Right lobe of liver (tissue), 6 donors: Measurements from ENCODE around the gene SUPT6H. TPM values are rescaled to one million over a fixed set of nuclear protein-coding genes. Genes with fewer than 3 reads are reported as not detected.

Experiments used
- ATAC-seq, 4 donors: fragments of 200-7000 bp; cut with Tn5 transposase; one replicate each; pipeline ENCODE4 v1.9.1; 2020; ENCODE audit warnings: mild to moderate bottlenecking in 4 of 4, moderate library complexity in 4 of 4
- DNase-seq, 3 donors: peaks; one replicate each; pipeline ENCODE4 v3.0.0-alpha.2; 2020
- H3K27ac ChIP-seq, 3 donors: fragments of 200-600 bp; one replicate each; pipeline ENCODE4 v1.8.0; 2022
- H3K27me3 ChIP-seq, 2 donors: fragments of 200-600 bp; one replicate each; pipeline ENCODE4 v1.8.0; 2022
- H3K36me3 ChIP-seq, 4 donors: fragments of 200-600 bp; sonication (generic) in 1 of 4; one replicate each; pipeline versions ENCODE4 v1.5.1 to v1.8.0; 2017 to 2022; ENCODE audit warnings: control low read depth in 1 of 4
- H3K4me1 ChIP-seq, 4 donors: fragments of 200-600 bp; sonication (generic) in 1 of 4; one replicate each; pipeline versions ENCODE4 v1.5.1 to v1.8.0; 2017 to 2022; ENCODE audit warnings: control low read depth in 1 of 4
- H3K4me3 ChIP-seq, 3 donors: fragments of 200-600 bp; one replicate each; pipeline ENCODE4 v1.8.0; 2022
- H3K9me3 ChIP-seq, 4 donors: fragments of 200-600 bp; sonication (generic) in 1 of 4; one replicate each; pipeline versions ENCODE4 v1.5.1 to v1.8.0; 2017 to 2022; ENCODE audit warnings: control low read depth in 1 of 4
- POLR2A ChIP-seq: fragments of 450-650 bp; IDR thresholded peaks from one replicate; pipeline ENCODE4 v1.6.1; 2017; ENCODE audit warnings: antibody characterized with exemption, mild to moderate bottlenecking
- WGBS: methylation state at CpG from one replicate; pipeline ENCODE4 v1.1.6; 2018; ENCODE audit warnings: low coverage, low lambda C conversion rate; ENCODE audit not compliant: insufficient coverage; ENCODE audit errors: missing lambda C conversion rate; 5-methylcytosine and 5-hydroxymethylcytosine counted together
- intact Hi-C, 2 donors: fragments of 100-400 bp; cut with DNase I; formaldehyde crosslinking; loops; one replicate each; pipeline versions ENCODE4 v1.11.2 to v1.14.1; 2022
- total RNA-seq, 6 experiments: library from RNA; depleted of rRNA in 2 of 6; stranded (reverse); fragments of >200 nt in 2 of 6; fragmentation: NEBNext Ultra II Directional in 3 of 6; extraction: Animal tissue kit (Norgen Biotek cat#: 25700) in 3 of 6; gene quantifications; one replicate each; pipeline versions ENCODE4 v1.1.0 to v1.2.4, GENCODE V29; 2016 to 2023
- TF ChIP-seq, protein P1 (sequence below), 4 donors: fragments of 200-600 bp in 3 of 4; fragments of 450-650 bp in 1 of 4; IDR thresholded peaks; one replicate each; pipeline versions ENCODE4 v1.5.1 to v1.8.0; 2016 to 2022; ENCODE audit warnings: antibody characterized with exemption in 4 of 4, mild to moderate bottlenecking in 2 of 4
- donor health status: DM: no; HTN: yes; CAD: no.
- donor health status: DM: no; HTN: no; CAD: no.
- donor health status: DM: no; HTN: no; CAD: no.
- donor health status: DM: no; HTN: yes; CAD: no.
- donor health status: DM: no; HTN: yes; CAD: no.

The SUPT6H gene
- total RNA-seq, 6 experiments from 2014 or later, result 28.8 to 38.0 (median 34.0) TPM

- Histone ChIP-seq H3K4me1 (peaks cover 0 to 24% (median 11%) of the 10 kb centered on the region in 4 donors), H3K27ac (no peak overlapping the region), H3K27me3 (no peaks in the 10 kb centered on the region), H3K9me3 (no peaks in the 10 kb centered on the region), H3K4me3 (no peak overlapping the region), H3K36me3 (peaks cover 6 to 36% (median 23%) of the 10 kb centered on the region in 4 donors)
- ATAC-seq (no peak), DNase-seq (no peak)
- WGBS, result 69% methylated on average over 10 of the region's 10 CpGs
- intact Hi-C loops, result no loop called here
- TF ChIP-seq, protein P1, sequence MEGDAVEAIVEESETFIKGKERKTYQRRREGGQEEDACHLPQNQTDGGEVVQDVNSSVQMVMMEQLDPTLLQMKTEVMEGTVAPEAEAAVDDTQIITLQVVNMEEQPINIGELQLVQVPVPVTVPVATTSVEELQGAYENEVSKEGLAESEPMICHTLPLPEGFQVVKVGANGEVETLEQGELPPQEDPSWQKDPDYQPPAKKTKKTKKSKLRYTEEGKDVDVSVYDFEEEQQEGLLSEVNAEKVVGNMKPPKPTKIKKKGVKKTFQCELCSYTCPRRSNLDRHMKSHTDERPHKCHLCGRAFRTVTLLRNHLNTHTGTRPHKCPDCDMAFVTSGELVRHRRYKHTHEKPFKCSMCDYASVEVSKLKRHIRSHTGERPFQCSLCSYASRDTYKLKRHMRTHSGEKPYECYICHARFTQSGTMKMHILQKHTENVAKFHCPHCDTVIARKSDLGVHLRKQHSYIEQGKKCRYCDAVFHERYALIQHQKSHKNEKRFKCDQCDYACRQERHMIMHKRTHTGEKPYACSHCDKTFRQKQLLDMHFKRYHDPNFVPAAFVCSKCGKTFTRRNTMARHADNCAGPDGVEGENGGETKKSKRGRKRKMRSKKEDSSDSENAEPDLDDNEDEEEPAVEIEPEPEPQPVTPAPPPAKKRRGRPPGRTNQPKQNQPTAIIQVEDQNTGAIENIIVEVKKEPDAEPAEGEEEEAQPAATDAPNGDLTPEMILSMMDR (IDR thresholded peaks at IDR 0.05), result no peak
- TF ChIP-seq POLR2A, result no peak
These were observed 62.6 kb downstream of the SUPT6H start for GRCh38 chr17:28724500-28725165.

DNA sequence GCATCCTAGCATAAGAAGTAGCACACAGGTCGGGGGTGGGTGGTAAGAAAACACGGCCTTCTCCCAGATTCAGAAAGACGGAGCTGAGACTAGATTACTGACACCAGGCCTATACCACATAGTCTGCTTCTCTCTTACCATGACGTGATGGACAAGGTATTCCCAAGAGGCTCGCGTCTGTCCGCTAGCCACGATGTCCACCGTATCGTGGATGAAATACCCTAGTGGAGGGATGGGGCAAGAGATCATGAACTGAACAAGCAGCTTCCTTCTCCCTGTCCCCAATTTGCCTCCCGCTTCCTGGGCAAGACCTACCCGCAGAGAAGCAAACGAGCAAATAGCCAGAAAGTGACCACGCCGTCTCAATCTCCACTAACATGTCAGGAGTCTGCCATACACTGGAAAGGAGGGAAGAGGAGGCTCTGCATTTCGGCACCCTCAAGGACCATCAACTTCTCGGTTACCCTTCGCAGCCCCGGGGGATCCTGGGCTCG lies 63.2 kb downstream of the SUPT6H start:
- peak overlapping the region; percentile 70 to 78 (median 74) for H3K4me3 ChIP-seq
- 8% methylated on average over 8 of the region's 20 CpGs for WGBS
- no peaks in the 10 kb centered on the region for H3K27me3 ChIP-seq
- ATAC-seq (no peak), DNase-seq (no peak)
- peak overlapping the region in 2 of 3 donors; percentile 31 to 36 for H3K27ac ChIP-seq
- peaks cover 6 to 36% (median 23%) of the 10 kb centered on the region in 4 donors for H3K36me3 ChIP-seq
- H3K4me1 ChIP-seq, result peaks cover 0 to 24% (median 11%) of the 10 kb centered on the region in 4 donors
- intact Hi-C loops, result no loop called here
- no peaks in the 10 kb centered on the region for H3K9me3 ChIP-seq
- no peak for TF ChIP-seq POLR2A
- TF ChIP-seq, protein P1 (IDR thresholded peaks at IDR 0.05), result no peak

- peak; percentile 61 to 81 (median 74) for DNase-seq
- TF ChIP-seq, protein P1 (IDR thresholded peaks at IDR 0.05), result no peak
- TF ChIP-seq POLR2A, result peak; percentile 47
- 1% methylated on average over 16 of the region's 45 CpGs for WGBS
- H3K36me3 ChIP-seq, result peaks cover 6 to 36% (median 23%) of the 10 kb centered on the region in 4 donors
- intact Hi-C loops, result no loop called here
- peak overlapping the region; percentile 70 to 78 (median 74) for H3K4me3 ChIP-seq
- peak overlapping the region; percentile 30 to 36 (median 31) for H3K27ac ChIP-seq
- no peaks in the 10 kb centered on the region for H3K9me3 ChIP-seq
- H3K4me1 ChIP-seq, result peaks cover 0 to 20% (median 10%) of the 10 kb centered on the region in 4 donors
- peak; percentile 6 to 36 (median 30) for ATAC-seq
- H3K27me3 ChIP-seq, result no peaks in the 10 kb centered on the region
These were observed 63.7 kb downstream of the SUPT6H start for GRCh38 chr17:28725660-28726225.

DNA sequence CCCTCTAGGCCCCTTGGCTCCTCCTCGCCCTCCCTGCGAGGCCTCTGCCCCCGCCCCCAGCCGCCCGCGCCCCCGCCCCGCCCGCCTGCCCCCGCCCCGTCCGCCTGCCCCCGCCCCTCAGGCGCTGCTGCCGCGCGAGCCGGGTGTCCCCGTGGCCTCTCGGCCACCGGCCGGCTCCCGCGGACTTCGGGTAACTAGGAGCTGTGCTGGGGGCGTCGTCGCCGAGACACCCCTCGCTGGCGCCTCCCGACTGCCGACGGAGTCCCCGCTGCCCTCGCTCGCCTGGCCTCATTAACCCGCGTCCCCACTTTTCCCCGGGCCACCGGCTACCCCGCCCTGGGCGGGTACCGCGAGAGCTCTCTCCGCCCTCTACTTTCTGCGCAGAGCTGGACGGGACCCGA lies 64.2 kb downstream of the SUPT6H start, which contains the start of gene TLCD1:
Gene TLCD1, minus strand, starts transcription at position 8 of the 401 bp plus-strand sequence. CDS start 136 bp downstream, outside the sequence.
- peaks cover 6 to 32% (median 21%) of the 10 kb centered on the region in 4 donors for H3K36me3 ChIP-seq
- ATAC-seq (peak; percentile 29 to 57 (median 50)), DNase-seq (peak; percentile 81)
- no peaks in the 10 kb centered on the region for H3K27me3 ChIP-seq
- peak within 1 kb of the TSS; percentile 86 to 90 (median 88) for H3K27ac ChIP-seq
- TF ChIP-seq, protein P1 (IDR thresholded peaks at IDR 0.05), result no peak
- peak; percentile 0 for TF ChIP-seq POLR2A
- H3K4me1 ChIP-seq, result peaks cover 0 to 15% (median 7%) of the 10 kb centered on the region in 4 donors
- intact Hi-C loops, result no loop called here
- peak within 1 kb of the TSS; percentile 70 to 78 (median 74) for H3K4me3 ChIP-seq
- WGBS, result no CpG with 5 or more reads among the region's 49 CpGs
- H3K9me3 ChIP-seq, result no peaks in the 10 kb centered on the region
